ENCODE results near the gene POLR2I. TPM values are rescaled to one million over a fixed set of nuclear protein-coding genes. Genes with fewer than 3 reads are reported as not detected.

The POLR2I gene
- total RNA-seq, 1 experiment from 2014 or later: 146 TPM

- WGBS (ENCODE audit: extremely low coverage, insufficient read length, low lambda C conversion rate): no CpG with 5 or more reads among the region's 1 CpG
- peaks cover 3% of the 10 kb centered on the region; the same call in 1 of the 2 replicates for H3K27me3 Mint-ChIP-seq (ENCODE audit: low read depth)
Observed at GRCh38 chr19:36116344-36116637, 1.6 kb upstream of the POLR2I start.

More at GRCh38 chr19:36116344-36116637, 1.6 kb upstream of the POLR2I start:
- Mint-ChIP-seq H3K4me3 (peak overlapping the region; percentile 95 to 99), H3K27ac (peak overlapping the region in 1 of 3 experiments; percentile 81; a peak in 2 of 7 replicates), H3K9me3 (no peaks in the 10 kb centered on the region; a peak in 1 of 5 replicates), H3K36me3 (ENCODE audit: insufficient read depth in 1 of 3, low read depth in 3 of 3) (peaks cover 29 to 70% (median 66%) of the 10 kb centered on the region in 3 experiments; a peak in 6 of 7 replicates), H3K4me1 (peaks cover 26 to 46% of the 10 kb centered on the region in 2 experiments)
- Histone ChIP-seq H3K9ac (ENCODE audit: extremely low read depth, insufficient read length, low read length) (no peak overlapping the region), H2BK12ac (ENCODE audit: insufficient read length, low read depth, low read length) (no peak overlapping the region), H2BK5ac (ENCODE audit: insufficient read length, low read length) (no peak overlapping the region), H3K4ac (ENCODE audit: low read depth, low read length) (no peak overlapping the region), H4K5ac (ENCODE audit: insufficient read length, low read depth, low read length) (no peak overlapping the region), H2BK15ac (ENCODE audit: low read depth, low read length) (no peak overlapping the region), H3K14ac (ENCODE audit: insufficient read depth, low read length) (no peak overlapping the region; the same call in 1 of the 2 replicates), H2BK20ac (ENCODE audit: low read depth, low read length, poor library complexity, severe bottlenecking) (no peak overlapping the region), H3K27me3 (ENCODE audit: insufficient read depth, low read length) (no peaks in the 10 kb centered on the region), H3K79me1 (ENCODE audit: insufficient read depth, low read depth, low read length, poor library complexity, severe bottlenecking) (no peaks in the 10 kb centered on the region), H4K91ac (ENCODE audit: insufficient read length, low read depth, low read length) (no peak overlapping the region), H2AFZ (ENCODE audit: low read length) (no peak overlapping the region), H3K18ac (ENCODE audit: insufficient read length, low read depth, low read length) (no peak overlapping the region), H3K27ac (ENCODE audit: insufficient read length, low read depth, low read length) (no peak overlapping the region), H3K4me2 (ENCODE audit: insufficient read depth, insufficient read length, low read length) (peak overlapping the region; percentile 93), H3K4me1 (ENCODE audit: insufficient read depth, low read length) (peaks cover 2% of the 10 kb centered on the region; the same call in 1 of the 2 replicates), H3K23ac (ENCODE audit: insufficient read length, low read depth, low read length) (no peak overlapping the region), H3K9me3 (ENCODE audit: control insufficient read depth, low read depth, low read length) (no peaks in the 10 kb centered on the region), H4K8ac (replicated peaks; ENCODE audit: insufficient read length, low read depth, low read length) (no peak overlapping the region), H4K20me1 (ENCODE audit: control insufficient read depth, insufficient read depth, insufficient read length) (no peaks in the 10 kb centered on the region), H2AK5ac (ENCODE audit: insufficient read length, low read length) (no peak overlapping the region), H3K56ac (ENCODE audit: insufficient read length, low read depth, low read length) (no peak overlapping the region), H3K79me2 (ENCODE audit: insufficient read depth, low read length) (no peaks in the 10 kb centered on the region; the same call in 1 of the 2 replicates), H3K23me2 (ENCODE audit: insufficient read length, low read depth, low read length, poor library complexity, severe bottlenecking) (peaks cover 14% of the 10 kb centered on the region), H2BK120ac (ENCODE audit: low read depth, low read length, poor library complexity, severe bottlenecking) (no peak overlapping the region), H3T11ph (ENCODE audit: low read length) (no peak overlapping the region)
- no peak for TF ChIP-seq CTCF (conservative IDR thresholded peaks at IDR 0.05)
- DNase-seq: no peak

Measured in H9 (cell line).